MM.1S (cell line): Measurements from ENCODE around the gene BRIP1.
"Not testable (repeated sequence)": the region's sequence is repeated elsewhere in the genome, so short reads cannot be mapped to it uniquely, and the experiment has no call there.

Source experiments
- CTCF ChIP-seq: fragments of 300-600 bp; sonication (generic); IDR thresholded peaks from 2 replicates; pipeline ENCODE4 v1.5.1; 2016; ENCODE audit warnings: antibody characterized with exemption, low read length, mixed read lengths
- EZH2 ChIP-seq: fragments of 300-600 bp; sonication (generic); optimal IDR thresholded peaks from 2 replicates; pipeline ENCODE3; 2017; ENCODE audit warnings: low read depth, mild to moderate bottlenecking, antibody characterized with exemption, low read length, mixed read lengths

- TF ChIP-seq CTCF, EZH2: not testable (repeated sequence)
Observed at GRCh38 chr17:61894310-61894709, 31.0 kb upstream of the BRIP1 start.
